GM10266 (cell line): Measurements from ENCODE around the gene CCDC141.

Source experiments
- DNase-seq: peaks from one replicate; pipeline ENCODE4 v3.0.0; 2012; ENCODE audit errors: extremely low spot score
- TF ChIP-seq, protein P1 (sequence below): IDR thresholded peaks from 2 replicates; pipeline ENCODE4 v1.5.1; 2012; ENCODE audit warnings: mild to moderate bottlenecking, low read depth; ENCODE audit not compliant: control insufficient read depth, insufficient read depth; ENCODE audit errors: missing control alignments

Gene CCDC141

DNA sequence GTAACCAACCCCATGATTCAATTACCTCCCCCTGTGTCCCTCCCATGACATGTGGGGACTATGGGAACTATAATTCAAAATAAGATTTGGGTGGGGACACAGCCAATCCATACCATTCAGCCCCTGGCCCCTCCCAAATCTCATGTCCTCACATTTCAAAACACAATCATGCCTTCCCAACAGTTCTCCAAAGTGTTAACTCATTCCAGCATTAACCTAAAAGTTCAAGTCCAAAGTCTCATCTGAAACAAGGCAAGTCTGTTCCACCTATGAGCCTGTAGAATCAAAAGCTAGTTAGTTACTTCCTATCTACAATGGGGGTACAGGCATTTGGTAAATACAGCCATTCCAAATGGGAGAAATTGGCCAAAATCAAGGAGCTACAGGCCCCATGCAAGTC lies 32.0 kb upstream of the CCDC141 start:
- no peak for DNase-seq
- TF ChIP-seq, protein P1, sequence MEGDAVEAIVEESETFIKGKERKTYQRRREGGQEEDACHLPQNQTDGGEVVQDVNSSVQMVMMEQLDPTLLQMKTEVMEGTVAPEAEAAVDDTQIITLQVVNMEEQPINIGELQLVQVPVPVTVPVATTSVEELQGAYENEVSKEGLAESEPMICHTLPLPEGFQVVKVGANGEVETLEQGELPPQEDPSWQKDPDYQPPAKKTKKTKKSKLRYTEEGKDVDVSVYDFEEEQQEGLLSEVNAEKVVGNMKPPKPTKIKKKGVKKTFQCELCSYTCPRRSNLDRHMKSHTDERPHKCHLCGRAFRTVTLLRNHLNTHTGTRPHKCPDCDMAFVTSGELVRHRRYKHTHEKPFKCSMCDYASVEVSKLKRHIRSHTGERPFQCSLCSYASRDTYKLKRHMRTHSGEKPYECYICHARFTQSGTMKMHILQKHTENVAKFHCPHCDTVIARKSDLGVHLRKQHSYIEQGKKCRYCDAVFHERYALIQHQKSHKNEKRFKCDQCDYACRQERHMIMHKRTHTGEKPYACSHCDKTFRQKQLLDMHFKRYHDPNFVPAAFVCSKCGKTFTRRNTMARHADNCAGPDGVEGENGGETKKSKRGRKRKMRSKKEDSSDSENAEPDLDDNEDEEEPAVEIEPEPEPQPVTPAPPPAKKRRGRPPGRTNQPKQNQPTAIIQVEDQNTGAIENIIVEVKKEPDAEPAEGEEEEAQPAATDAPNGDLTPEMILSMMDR = no peak

DNA sequence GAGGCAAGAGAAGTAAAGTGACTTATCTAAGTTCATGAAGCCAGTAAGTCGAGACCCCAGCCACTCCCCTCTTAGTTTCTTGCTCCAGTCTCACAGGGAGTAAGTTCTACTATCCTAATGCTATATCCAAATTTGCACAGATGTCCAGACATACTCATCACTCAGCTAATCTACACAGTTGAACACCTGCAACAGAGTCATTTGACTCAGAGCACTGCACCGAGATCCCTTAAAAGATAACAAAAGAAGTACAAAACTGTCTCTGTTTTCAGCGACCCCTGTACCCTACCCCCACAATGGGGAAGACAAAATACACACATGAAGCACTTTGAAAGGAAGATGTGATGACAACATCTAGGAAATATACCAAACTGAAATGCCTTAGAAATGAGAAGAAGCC lies 22.6 kb upstream of the CCDC141 start:
- TF ChIP-seq, protein P1 = no peak
- DNase-seq = no peak

DNA sequence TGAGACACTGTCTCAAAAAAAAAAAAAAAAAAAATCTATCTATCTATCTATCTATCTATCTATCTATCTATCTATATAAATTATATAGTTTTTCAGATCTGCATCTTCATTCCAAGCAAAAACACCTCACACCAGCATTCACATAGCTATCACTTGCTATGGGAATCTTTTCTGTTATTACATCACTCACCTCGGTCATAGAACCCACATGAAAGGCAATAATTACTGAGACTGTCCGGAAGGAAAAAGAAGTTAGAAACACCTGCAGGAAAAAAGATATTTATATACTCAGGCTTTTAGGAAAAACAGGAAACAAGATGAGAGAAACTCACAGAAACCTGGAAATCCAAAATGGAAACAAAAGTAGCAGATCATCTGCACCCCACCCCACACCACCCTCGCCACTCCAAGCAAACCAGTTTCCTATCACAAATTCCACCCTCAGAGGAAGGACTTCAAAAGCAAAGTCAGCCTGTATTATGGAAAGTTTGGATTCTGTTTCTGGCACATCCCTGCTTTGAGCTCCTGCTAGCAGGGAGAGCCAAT lies 21.9 kb upstream of the CCDC141 start:
- DNase-seq = no peak
- TF ChIP-seq, protein P1 = no peak

DNA sequence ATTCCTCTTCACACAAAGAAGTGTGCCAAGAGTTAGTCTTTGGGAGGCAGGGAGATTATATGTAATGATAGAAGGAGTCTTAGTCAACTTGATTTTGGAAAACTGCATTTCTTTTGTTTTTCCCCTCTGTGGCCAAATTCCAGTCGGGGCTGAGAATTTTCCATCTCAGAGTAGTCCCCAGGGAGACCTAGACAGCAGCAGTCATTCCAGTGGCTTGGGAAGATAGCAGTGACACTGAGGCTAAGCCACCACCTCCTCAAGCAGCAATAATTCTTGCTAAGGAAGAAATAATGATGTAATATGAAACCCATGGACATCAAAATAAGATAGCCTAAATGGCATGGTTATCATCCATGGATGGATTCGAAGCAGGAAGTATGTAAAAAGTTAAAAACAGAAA lies 21.0 kb upstream of the CCDC141 start:
- no peak for DNase-seq
- TF ChIP-seq, protein P1 = no peak

DNA sequence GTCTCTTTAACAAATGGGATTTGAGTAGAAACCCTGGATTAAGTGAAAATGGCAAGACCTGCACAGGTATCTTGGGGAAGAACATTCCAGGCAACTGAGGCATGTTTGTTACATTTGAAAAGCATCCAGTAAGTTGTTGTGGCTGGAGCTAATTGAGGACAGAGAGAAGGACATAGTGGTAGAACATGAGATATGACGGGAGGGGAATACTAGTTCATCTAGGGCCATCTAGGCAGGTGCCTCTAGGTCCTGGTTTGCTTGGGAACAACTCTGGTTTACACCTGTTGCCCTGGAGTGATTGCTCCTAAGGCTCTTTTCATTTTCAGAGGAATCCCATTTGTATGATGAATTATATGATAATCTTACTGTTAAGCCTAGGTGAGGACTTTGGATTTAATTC lies 19.7 kb upstream of the CCDC141 start:
- DNase-seq = no peak
- TF ChIP-seq, protein P1 = no peak

DNA sequence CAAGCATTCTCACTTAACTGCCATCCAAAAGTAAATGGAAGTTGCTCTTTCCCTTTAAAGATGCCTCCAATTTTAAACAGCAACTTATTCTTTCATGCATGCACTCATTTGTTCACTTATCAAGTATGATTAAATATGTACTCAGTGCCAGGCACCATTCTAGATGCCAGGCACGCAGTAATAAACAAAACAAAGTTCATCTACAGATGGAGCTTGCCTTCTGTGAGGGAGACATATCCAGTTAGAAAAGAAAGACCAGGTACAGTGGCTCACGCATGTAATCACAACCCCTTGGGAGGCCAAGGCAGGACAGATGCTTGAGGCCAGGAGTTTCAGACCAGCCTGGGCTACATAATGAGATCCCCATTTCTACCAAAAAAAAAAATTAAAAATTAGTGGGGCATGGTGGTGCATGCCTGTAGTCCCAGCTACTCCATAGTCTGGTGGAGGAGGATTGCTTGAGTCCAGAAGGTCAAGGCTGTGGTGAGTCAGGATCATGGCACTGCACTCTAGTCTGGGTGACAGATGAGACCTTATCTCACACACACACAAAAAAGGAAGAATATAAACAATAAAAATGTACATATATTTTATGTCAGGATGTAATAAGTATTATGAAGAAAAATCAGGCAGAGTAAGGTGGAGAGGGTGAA lies 19.2 kb upstream of the CCDC141 start:
- DNase-seq = no peak
- TF ChIP-seq, protein P1 = no peak

DNA sequence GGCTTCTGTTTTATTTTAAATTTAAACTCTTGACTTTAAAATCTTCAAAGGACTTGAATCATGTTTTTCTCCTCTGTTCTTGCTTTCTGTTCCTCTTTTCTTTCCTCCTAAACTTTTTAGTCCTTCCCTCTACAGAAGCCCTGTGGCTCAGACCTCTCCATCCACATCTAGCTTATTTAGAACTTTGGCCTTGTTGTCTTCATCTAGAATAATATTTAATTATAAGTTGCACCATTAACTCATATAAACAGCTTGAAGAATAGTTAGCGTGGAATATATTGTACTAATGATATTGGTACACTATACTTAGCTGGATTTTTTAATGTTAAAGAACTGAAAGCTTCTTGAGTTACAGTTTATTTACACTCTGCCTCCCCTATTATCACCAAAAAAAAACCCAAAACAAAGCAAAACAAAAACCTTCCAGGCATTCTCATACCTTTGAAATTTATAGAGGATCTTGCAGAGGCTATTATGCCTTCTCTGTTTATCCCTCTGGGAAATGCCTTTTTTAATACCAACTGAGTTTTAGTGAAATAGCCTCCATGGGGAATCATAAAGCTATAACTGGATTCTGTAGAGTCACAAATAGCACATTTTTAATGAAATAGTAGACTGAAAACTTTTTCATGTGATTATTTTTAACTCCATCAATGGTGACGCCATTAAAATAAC lies 9.2 kb upstream of the CCDC141 start:
- TF ChIP-seq, protein P1 = no peak
- no peak for DNase-seq
